Fibroblast of lung (primary cell): ENCODE measurements around the gene IKZF3.

ENCODE experiments used
- EZH2 ChIP-seq: IDR thresholded peaks from 2 replicates; pipeline ENCODE4 v1.5.1; 2012; ENCODE audit warnings: low read length, control low read depth, mild to moderate bottlenecking; ENCODE audit errors: missing control alignments
- TF ChIP-seq, protein P1 (sequence below), 2 donors: IDR thresholded peaks in 1 of 2; conservative IDR thresholded peaks in 1 of 2; 1 replicate in 1 of 2; 2 replicates in 1 of 2; pipeline ENCODE4 v1.5.1; 2011 to 2012; ENCODE audit warnings: low read length in 2 of 2, control low read depth in 1 of 2, inconsistent platforms in 1 of 2, low read depth in 1 of 2, mild to moderate bottlenecking in 1 of 2

DNA sequence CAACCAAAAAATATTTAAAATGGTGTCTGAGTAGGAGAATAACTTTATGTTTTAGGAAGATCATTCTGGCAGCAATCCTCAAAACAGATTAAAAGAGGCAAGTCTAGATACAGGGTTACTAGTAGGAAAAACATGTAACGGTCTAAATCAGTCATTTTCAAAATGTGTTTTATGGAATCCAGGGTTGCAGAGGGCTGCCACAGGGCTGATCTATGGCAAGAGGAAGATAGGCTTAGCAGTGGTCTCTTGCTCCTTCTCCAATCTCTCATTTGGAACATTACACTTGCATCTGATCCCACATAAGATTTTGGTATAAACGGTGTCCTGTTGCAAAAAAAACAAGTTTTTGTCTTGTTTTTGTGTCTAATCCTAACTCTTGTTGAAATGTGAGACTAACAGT is 9.2 kb downstream of the IKZF3 start:
- TF ChIP-seq, protein P1, sequence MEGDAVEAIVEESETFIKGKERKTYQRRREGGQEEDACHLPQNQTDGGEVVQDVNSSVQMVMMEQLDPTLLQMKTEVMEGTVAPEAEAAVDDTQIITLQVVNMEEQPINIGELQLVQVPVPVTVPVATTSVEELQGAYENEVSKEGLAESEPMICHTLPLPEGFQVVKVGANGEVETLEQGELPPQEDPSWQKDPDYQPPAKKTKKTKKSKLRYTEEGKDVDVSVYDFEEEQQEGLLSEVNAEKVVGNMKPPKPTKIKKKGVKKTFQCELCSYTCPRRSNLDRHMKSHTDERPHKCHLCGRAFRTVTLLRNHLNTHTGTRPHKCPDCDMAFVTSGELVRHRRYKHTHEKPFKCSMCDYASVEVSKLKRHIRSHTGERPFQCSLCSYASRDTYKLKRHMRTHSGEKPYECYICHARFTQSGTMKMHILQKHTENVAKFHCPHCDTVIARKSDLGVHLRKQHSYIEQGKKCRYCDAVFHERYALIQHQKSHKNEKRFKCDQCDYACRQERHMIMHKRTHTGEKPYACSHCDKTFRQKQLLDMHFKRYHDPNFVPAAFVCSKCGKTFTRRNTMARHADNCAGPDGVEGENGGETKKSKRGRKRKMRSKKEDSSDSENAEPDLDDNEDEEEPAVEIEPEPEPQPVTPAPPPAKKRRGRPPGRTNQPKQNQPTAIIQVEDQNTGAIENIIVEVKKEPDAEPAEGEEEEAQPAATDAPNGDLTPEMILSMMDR (conservative IDR thresholded peaks at IDR 0.05 in 1 of 2, IDR thresholded peaks at IDR 0.05 in 1 of 2; ENCODE audit: low read depth in 1 of 2, low read length in 2 of 2): no peak
- TF ChIP-seq EZH2: no peak
